HG03103 (cell line): ENCODE measurements around the gene WSB2.
"Not testable (repeated sequence)": the region's sequence is repeated elsewhere in the genome, so short reads cannot be mapped to it uniquely, and the experiment has no call there.

ENCODE experiments used
- ATAC-seq: cut with Tn5 transposase; IDR thresholded peaks from one replicate; pipeline ENCODE4 v1.9.1; 2021; ENCODE audit warnings: low read depth; ENCODE audit not compliant: unreplicated experiment

Gene WSB2

GRCh38 chr12:118061011-118061872 is at the start of gene WSB2:
TSS of gene WSB2 (minus strand) at chr12:118061179. CDS start at chr12:118061048, 131 bp downstream.
- ATAC-seq = no peak

DNA sequence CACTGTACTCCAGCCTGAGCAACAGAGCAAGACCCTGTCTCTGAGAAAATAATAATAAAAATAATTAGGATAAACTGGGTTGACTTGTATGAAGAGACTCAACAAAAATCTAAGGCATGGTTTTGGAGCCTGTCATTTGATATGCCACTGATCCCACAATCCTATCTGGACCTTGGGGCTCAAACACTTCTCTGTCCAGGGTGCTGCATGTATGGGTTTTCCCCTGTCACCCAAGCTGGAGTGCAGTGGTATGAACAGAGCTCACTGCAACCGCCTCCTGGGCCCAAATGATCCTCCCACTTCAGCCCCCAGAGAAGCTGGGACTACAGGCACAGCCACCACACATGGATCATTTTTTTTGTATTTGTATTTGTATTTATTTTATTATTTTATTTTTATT is 48.1 kb upstream of the WSB2 start:
- ATAC-seq = no peak

DNA sequence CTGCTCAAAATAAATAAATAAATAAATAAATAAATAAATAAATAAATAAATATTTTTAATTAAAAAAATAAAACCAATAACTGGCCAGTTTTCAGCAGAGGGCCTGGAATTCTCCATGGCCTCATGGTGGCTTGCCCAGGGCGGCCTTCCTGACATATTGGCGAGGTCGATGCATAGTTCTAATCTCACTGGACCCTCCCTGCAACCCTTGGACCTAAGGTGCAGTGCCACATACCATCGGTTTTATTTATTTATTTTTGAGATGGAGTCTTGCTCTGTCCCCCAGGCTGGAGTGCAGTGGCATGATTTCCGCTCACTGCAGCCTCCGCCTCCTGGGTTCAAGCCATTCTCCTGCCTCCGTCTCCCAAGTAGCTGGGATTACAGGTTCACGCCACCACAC is 46.7 kb upstream of the WSB2 start:
- ATAC-seq = no peak

GRCh38 chr12:118107011-118107410 is 46.0 kb upstream of the WSB2 start:
- ATAC-seq = no peak

GRCh38 chr12:118103601-118104382 is 42.8 kb upstream of the WSB2 start, which contains the start of gene VSIG10:
TSS of gene VSIG10 (minus strand) at chr12:118104011. CDS start at chr12:118103671, 340 bp downstream.
- ATAC-seq = no peak

- no peak for ATAC-seq
These were observed 42.2 kb upstream of the WSB2 start for GRCh38 chr12:118103201-118103600.

DNA sequence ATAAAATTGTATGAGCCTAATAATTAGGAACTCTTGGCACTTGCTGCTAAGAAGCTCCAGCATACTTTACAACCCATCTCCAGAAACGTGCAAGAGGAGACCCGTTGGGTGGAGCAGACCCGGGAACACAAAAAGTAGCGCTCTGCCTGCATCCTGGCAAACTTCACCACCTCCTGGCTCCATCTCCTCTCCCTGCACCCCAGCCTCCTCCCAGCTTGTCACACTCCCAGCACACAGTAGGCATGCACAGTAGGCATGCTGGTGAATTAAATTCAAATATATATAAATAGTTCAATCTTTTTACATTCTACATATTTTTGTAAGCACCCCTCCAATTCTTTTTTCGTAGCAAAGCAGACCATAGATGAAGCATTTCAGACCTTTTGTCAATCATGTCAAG is 41.6 kb upstream of the WSB2 start:
- no peak for ATAC-seq

DNA sequence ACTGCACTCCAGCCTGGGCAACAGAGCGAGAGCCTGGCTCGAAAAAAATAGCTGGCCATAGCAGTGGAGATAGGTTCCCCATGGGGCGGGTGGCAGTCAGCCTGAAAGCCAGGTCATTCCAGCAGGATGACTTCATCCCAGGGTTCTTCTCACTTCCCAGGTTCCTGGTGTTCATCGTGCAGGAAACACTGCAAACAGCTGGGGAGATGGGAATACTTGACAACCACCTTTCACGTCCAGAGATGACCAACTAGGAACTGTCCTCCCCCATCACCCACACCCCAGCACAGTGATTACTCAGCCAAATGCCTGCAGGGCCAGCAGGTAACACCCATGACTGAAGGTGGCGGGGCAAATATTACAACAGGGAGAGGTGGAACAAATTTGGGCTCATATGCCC is 41.1 kb upstream of the WSB2 start:
- no peak for ATAC-seq

DNA sequence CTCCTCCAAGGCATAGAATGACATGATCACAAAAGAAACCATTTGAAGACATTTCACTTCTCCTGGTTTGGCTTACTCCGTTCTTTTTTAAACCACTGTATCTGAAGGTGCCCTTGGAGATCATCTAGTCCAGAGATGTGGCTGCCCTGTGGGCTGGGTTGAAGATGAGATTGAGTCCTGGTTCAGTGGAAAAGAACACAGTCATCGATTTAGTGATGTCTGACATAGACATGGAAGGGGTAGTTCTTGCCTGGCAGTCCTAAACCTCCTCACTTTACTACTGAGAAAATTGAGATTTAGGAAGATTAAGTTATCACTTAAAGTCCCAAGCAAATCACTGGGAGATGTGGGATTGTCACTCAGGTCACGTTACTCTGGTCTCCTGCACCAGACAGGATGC is 40.1 kb upstream of the WSB2 start:
- no peak for ATAC-seq

- no peak for ATAC-seq
These were observed 38.1 kb upstream of the WSB2 start for GRCh38 chr12:118098911-118099671.

- no peak for ATAC-seq
These were observed 37.4 kb upstream of the WSB2 start for GRCh38 chr12:118098401-118098800.

DNA sequence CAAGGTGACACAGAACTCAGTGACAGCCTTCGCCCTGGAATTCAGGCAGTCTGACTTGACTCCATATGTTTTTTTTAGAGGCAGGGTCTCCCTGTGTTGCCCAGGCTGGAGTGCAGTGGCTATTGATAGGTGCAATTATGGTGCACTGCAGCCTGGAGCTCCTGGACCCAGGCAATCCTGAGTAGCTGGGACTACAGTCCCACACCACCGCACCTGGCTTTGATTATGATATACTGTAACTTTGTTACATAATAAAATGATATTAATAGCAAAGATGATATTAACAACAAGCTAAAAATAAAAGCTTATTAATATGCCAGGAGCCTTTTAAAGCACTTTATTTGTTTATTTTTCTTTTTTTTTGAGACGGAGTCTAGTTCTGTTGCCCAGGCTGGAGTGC is 33.1 kb upstream of the WSB2 start:
- ATAC-seq = no peak

GRCh38 chr12:118089782-118090181 is 28.8 kb upstream of the WSB2 start:
- no peak for ATAC-seq

- no peak for ATAC-seq
These were observed 21.2 kb upstream of the WSB2 start for GRCh38 chr12:118082161-118082560.

GRCh38 chr12:118081521-118081920 is 20.5 kb upstream of the WSB2 start:
- ATAC-seq = not testable (repeated sequence)

DNA sequence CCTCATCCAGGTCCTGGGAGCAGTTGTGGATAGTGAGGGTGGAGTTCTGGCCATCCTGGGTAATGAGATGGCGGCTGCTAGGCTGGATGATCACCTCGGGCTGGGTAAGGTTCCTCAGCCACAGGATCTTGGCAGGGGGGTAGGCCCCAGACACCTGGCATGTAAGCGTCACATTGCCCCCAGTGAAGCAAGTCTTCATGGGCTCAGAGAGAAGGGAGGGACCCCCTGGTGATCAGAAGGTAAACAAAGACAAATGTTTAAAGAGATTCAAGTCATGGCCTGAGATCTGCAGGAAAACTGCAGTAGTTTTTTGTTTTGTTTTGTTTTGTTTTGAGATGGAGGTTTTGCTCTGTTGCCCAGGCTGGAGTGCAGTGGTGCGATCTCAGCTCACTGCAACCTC is 12.8 kb upstream of the WSB2 start:
- ATAC-seq = no peak

GRCh38 chr12:118070650-118071049 is 9.7 kb upstream of the WSB2 start:
- no peak for ATAC-seq

- no peak for ATAC-seq
These were observed 7.5 kb upstream of the WSB2 start for GRCh38 chr12:118068445-118068844.

- ATAC-seq = no peak
These were observed 4.4 kb upstream of the WSB2 start for GRCh38 chr12:118065380-118065779.

GRCh38 chr12:118064608-118065007 is 3.6 kb upstream of the WSB2 start:
- no peak for ATAC-seq
